ENCODE results near the gene RAB3IP. TPM values are rescaled to one million over a fixed set of nuclear protein-coding genes. Genes with fewer than 3 reads are reported as not detected.
"Not testable (repeated sequence)": the region's sequence is repeated elsewhere in the genome, so short reads cannot be mapped to it uniquely, and the experiment has no call there.

The RAB3IP gene
- total RNA-seq, 1 donor = 9.5 TPM

- peak; percentile 39 for DNase-seq (ENCODE audit: low read depth)
- TF ChIP-seq, protein P1, sequence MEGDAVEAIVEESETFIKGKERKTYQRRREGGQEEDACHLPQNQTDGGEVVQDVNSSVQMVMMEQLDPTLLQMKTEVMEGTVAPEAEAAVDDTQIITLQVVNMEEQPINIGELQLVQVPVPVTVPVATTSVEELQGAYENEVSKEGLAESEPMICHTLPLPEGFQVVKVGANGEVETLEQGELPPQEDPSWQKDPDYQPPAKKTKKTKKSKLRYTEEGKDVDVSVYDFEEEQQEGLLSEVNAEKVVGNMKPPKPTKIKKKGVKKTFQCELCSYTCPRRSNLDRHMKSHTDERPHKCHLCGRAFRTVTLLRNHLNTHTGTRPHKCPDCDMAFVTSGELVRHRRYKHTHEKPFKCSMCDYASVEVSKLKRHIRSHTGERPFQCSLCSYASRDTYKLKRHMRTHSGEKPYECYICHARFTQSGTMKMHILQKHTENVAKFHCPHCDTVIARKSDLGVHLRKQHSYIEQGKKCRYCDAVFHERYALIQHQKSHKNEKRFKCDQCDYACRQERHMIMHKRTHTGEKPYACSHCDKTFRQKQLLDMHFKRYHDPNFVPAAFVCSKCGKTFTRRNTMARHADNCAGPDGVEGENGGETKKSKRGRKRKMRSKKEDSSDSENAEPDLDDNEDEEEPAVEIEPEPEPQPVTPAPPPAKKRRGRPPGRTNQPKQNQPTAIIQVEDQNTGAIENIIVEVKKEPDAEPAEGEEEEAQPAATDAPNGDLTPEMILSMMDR (IDR thresholded peaks at IDR 0.05; ENCODE audit: insufficient read depth, low read depth, low read length) = peak; percentile 54
- H3K4me3 ChIP-seq (ENCODE audit: low read depth, low read length) = no peak overlapping the region
Observed at GRCh38 chr12:69779928-69780327, 41.3 kb downstream of the RAB3IP start.

DNA sequence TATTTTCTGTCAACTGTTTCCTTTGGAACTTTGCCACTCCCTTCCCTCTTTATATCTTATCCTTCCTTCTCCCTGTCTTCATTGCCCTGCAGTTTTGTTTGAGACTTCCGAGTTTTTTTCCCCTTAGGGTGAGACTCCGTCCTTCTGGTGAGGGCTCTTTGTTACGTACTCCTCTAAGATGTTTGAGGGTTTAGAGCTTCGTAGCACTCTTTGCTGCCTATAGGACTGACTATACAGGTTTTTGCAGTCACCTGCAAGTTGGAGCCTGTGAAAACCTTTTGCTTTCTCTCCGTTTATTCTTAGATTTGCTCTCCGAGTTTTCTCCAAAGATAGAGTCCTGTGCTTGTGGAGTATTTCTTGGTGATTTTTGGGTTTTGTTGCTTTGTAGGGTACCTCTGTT lies 44.7 kb downstream of the RAB3IP start:
- DNase-seq (ENCODE audit: low read depth) = no peak
- no peak overlapping the region for H3K4me3 ChIP-seq (ENCODE audit: low read depth, low read length)
- TF ChIP-seq, protein P1 (IDR thresholded peaks at IDR 0.05; ENCODE audit: insufficient read depth, low read depth, low read length) = no peak

- H3K4me3 ChIP-seq (ENCODE audit: low read depth, low read length) = no peak overlapping the region
- TF ChIP-seq, protein P1 (IDR thresholded peaks at IDR 0.05; ENCODE audit: insufficient read depth, low read depth, low read length) = no peak
- no peak for DNase-seq (ENCODE audit: low read depth)
Observed at GRCh38 chr12:69789351-69789750, 50.7 kb downstream of the RAB3IP start.

- DNase-seq (ENCODE audit: low read depth) = no peak
- H3K4me3 ChIP-seq (ENCODE audit: low read depth, low read length) = no peak overlapping the region
- TF ChIP-seq, protein P1 (IDR thresholded peaks at IDR 0.05; ENCODE audit: insufficient read depth, low read depth, low read length) = no peak
Observed at GRCh38 chr12:69792533-69792932, 53.9 kb downstream of the RAB3IP start.

DNA sequence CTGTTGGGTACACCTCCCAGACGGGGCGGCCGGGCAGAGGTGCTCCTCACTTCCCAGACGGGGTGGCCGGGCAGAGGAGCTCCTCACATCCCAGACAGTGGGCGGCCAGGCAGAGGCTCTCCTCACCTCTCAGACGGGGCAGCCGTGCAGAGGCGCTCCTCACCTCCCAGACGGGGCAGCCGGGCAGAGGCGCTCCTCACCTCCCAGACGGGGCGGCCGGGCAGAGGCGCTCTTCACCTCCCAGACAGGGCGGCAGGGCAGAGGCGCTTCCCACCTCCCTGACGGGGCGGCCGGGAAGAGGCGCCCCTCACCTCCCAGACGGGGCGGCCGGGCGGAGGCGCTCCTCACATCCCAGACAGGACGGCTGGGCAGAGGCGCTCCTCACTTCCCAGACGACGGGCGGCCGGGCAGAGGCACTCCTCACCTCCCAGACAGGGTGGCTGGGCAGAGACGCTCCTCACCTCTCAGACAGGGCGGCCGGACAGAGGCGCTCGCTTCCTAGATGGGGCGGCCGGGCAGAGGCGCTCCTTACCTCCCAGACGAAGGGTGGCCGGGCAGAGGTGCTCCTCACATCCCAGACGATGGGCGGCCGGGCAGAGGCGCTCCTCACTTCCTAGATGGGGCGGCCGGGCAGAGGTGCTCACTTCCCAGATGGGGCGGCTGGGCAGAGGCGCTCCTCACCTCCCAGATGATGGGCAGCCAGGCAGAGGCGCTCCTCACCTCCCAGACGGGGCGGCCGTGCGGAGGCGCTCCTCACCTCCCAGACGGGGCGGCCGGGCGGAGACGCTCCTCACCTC lies 68.6 kb downstream of the RAB3IP start:
- not testable (repeated sequence) for H3K4me3 ChIP-seq (ENCODE audit: low read depth, low read length); DNase-seq (ENCODE audit: low read depth)

DNA sequence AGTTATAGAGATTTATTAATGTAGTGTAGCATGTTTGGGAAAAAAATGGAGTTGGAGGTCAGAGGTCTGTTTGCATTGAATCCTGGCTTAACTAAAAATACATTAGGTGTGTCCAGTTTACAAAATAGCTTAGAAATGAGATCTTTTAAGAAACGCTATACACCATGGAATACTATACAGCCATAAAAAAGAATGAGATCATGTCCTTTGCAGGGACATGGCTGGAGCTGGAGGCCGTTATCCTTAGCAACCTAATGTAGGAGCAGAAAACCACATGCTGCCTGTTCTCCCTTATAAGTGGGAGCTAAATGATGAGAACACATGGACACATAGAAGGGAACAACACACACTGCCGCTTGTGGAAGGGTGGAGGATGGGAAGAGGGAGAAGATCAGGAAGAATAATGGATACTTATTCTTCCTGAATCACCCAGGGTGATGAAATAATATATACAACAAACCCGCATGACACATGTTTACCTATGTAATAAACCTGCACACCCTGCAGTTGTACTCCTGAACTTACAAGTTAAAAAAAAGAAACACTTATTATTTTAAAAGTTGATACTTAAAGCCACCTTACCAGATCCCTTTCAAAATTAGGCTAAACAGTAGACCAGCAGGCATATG lies 72.3 kb downstream of the RAB3IP start:
- H3K4me3 ChIP-seq (ENCODE audit: low read depth, low read length) = no peak overlapping the region
- TF ChIP-seq, protein P1 (IDR thresholded peaks at IDR 0.05; ENCODE audit: insufficient read depth, low read depth, low read length) = no peak
- DNase-seq (ENCODE audit: low read depth) = no peak

- DNase-seq (ENCODE audit: low read depth) = no peak
- no peak overlapping the region for H3K4me3 ChIP-seq (ENCODE audit: low read depth, low read length)
- TF ChIP-seq, protein P1 (IDR thresholded peaks at IDR 0.05; ENCODE audit: insufficient read depth, low read depth, low read length) = no peak
Observed at GRCh38 chr12:69816082-69816481, 77.4 kb downstream of the RAB3IP start.
